ENCODE results near the gene NUP205.
"Not testable (repeated sequence)": the region's sequence is repeated elsewhere in the genome, so short reads cannot be mapped to it uniquely, and the experiment has no call there.

- not testable (repeated sequence) for TF ChIP-seq EZH2phosphoT487 (IDR thresholded peaks at IDR 0.05; ENCODE audit: low read depth, severe bottlenecking, unreplicated experiment)
- TF ChIP-seq, protein P1, sequence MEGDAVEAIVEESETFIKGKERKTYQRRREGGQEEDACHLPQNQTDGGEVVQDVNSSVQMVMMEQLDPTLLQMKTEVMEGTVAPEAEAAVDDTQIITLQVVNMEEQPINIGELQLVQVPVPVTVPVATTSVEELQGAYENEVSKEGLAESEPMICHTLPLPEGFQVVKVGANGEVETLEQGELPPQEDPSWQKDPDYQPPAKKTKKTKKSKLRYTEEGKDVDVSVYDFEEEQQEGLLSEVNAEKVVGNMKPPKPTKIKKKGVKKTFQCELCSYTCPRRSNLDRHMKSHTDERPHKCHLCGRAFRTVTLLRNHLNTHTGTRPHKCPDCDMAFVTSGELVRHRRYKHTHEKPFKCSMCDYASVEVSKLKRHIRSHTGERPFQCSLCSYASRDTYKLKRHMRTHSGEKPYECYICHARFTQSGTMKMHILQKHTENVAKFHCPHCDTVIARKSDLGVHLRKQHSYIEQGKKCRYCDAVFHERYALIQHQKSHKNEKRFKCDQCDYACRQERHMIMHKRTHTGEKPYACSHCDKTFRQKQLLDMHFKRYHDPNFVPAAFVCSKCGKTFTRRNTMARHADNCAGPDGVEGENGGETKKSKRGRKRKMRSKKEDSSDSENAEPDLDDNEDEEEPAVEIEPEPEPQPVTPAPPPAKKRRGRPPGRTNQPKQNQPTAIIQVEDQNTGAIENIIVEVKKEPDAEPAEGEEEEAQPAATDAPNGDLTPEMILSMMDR (IDR thresholded peaks at IDR 0.05; ENCODE audit: poor library complexity), result not testable (repeated sequence)
These were observed 134.9 kb downstream of the NUP205 start for GRCh38 chr7:135692606-135693005.

Measured in hepatocyte (in vitro differentiated cells).